ENCODE measurements around the gene KRTAP6-2.

Gene KRTAP6-2

GRCh38 chr21:30567617-30568016, 31.1 kb downstream of the KRTAP6-2 start:
- H3K4me3 ChIP-seq (replicated peaks; ENCODE audit: insufficient read depth, low read length): no peak overlapping the region
- H3K27me3 ChIP-seq (ENCODE audit: insufficient read depth, poor library complexity, severe bottlenecking): no peaks in the 10 kb centered on the region
- DNase-seq (ENCODE audit: low read depth in 1 of 2, low spot score in 1 of 2): no peak
- H3K27ac ChIP-seq (replicated peaks): no peak overlapping the region
- no peak for TF ChIP-seq POLR2AphosphoS5 (IDR thresholded peaks at IDR 0.05; ENCODE audit: low read depth)

- no peaks in the 10 kb centered on the region for H3K27me3 ChIP-seq (ENCODE audit: insufficient read depth, poor library complexity, severe bottlenecking)
- DNase-seq (ENCODE audit: low read depth in 1 of 2, low spot score in 1 of 2): no peak
Measured at GRCh38 chr21:30563630-30564029, 35.1 kb downstream of the KRTAP6-2 start.

GRCh38 chr21:30563072-30563471, 35.6 kb downstream of the KRTAP6-2 start:
- TF ChIP-seq GABPA (IDR thresholded peaks at IDR 0.05; ENCODE audit: low read depth) (no peak), POLR2AphosphoS5 (IDR thresholded peaks at IDR 0.05; ENCODE audit: low read depth) (no peak), SPI1 (IDR thresholded peaks at IDR 0.05; ENCODE audit: borderline replicate concordance, low read depth) (no peak), REST (IDR thresholded peaks at IDR 0.05; ENCODE audit: insufficient replicate concordance, low read depth) (no peak), CTCF (IDR thresholded peaks at IDR 0.05; ENCODE audit: insufficient read depth, low read length) (no peak)
- Histone ChIP-seq H3K27me3 (ENCODE audit: insufficient read depth, poor library complexity, severe bottlenecking) (no peaks in the 10 kb centered on the region), H3K27ac (replicated peaks) (no peak overlapping the region), H3K4me3 (replicated peaks; ENCODE audit: insufficient read depth, low read length) (no peak overlapping the region)
- DNase-seq (ENCODE audit: low read depth in 1 of 2, low spot score in 1 of 2): no peak

More at GRCh38 chr21:30563630-30564029, 35.1 kb downstream of the KRTAP6-2 start:
- no peak overlapping the region for H3K27ac ChIP-seq (replicated peaks)
- H3K4me3 ChIP-seq (replicated peaks; ENCODE audit: insufficient read depth, low read length): no peak overlapping the region
- TF ChIP-seq CTCF (IDR thresholded peaks at IDR 0.05; ENCODE audit: insufficient read depth, low read length) (no peak), SPI1 (IDR thresholded peaks at IDR 0.05; ENCODE audit: borderline replicate concordance, low read depth) (no peak), REST (IDR thresholded peaks at IDR 0.05; ENCODE audit: insufficient replicate concordance, low read depth) (no peak), POLR2AphosphoS5 (IDR thresholded peaks at IDR 0.05; ENCODE audit: low read depth) (no peak)

- no peaks in the 10 kb centered on the region for H3K27me3 ChIP-seq (ENCODE audit: insufficient read depth, poor library complexity, severe bottlenecking)
- H3K4me3 ChIP-seq (replicated peaks; ENCODE audit: insufficient read depth, low read length): no peak overlapping the region
- TF ChIP-seq REST (IDR thresholded peaks at IDR 0.05; ENCODE audit: insufficient replicate concordance, low read depth) (no peak), GABPA (IDR thresholded peaks at IDR 0.05; ENCODE audit: low read depth) (no peak), SPI1 (IDR thresholded peaks at IDR 0.05; ENCODE audit: borderline replicate concordance, low read depth) (no peak), POLR2AphosphoS5 (IDR thresholded peaks at IDR 0.05; ENCODE audit: low read depth) (no peak), CTCF (IDR thresholded peaks at IDR 0.05; ENCODE audit: insufficient read depth, low read length) (no peak)
- no peak overlapping the region for H3K27ac ChIP-seq (replicated peaks)
- DNase-seq (ENCODE audit: low read depth in 1 of 2, low spot score in 1 of 2): no peak
Measured at GRCh38 chr21:30561957-30562356, 36.7 kb downstream of the KRTAP6-2 start.
